GM12892 (cell line): ENCODE measurements around the gene DENND5B.
"Not testable (repeated sequence)": the region's sequence is repeated elsewhere in the genome, so short reads cannot be mapped to it uniquely, and the experiment has no call there.

Experiments used
- POLR2A ChIP-seq: IDR thresholded peaks from 2 replicates; pipeline ENCODE4 v1.6.1; 2011; ENCODE audit warnings: low read depth, low read length, control low read depth
- TAF1 ChIP-seq: IDR thresholded peaks from 2 replicates; pipeline ENCODE4 v1.6.1; 2011; ENCODE audit warnings: low read depth, mild to moderate bottlenecking, control low read depth, low read length, borderline replicate concordance

GRCh38 chr12:31555466-31555865 is 35.5 kb downstream of the DENND5B start:
- TF ChIP-seq POLR2A, TAF1: not testable (repeated sequence)
